LNCAP (cell line): ENCODE data around the gene GIMAP5.

ENCODE experiments used
- CTCF ChIP-seq: fragments of 450-650 bp; IDR thresholded peaks from 2 replicates; pipeline ENCODE4 v1.5.1; 2017; ENCODE audit warnings: mild to moderate bottlenecking

Gene GIMAP5

GRCh38 chr7:150769768-150770167 is 32.5 kb downstream of the GIMAP5 start:
- TF ChIP-seq CTCF, result no peak

- no peak for TF ChIP-seq CTCF
Observed at GRCh38 chr7:150778014-150778737, 41.0 kb downstream of the GIMAP5 start.

DNA sequence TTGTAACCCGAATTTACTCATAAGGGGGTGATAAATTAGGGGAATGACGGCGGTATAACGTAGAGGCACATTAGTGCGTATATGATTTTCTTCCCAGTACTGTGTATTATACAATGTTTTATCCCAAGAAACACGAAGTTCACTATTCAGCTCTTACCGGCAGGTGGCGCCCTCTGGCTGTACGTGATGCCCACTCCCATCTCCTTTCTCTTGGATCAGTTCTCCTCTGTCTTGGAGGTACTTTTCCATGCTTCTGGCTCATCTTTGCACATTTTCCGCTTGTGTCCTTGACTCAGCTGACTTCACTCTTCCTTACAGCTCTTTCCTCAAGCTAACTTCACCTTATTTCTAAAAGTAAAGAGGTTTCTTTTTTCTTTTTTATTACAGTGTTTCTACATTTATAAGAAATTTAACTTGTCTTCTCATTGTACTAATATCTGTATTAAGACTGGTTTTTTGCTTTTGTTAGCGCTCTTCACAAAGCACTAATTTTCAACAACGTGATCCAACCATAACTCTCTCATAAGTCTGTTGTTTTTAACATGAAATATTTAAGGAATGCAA is 41.6 kb downstream of the GIMAP5 start:
- TF ChIP-seq CTCF, result peak; percentile 89

- TF ChIP-seq CTCF, result no peak
Observed at GRCh38 chr7:150780292-150780691, 43.1 kb downstream of the GIMAP5 start.

GRCh38 chr7:150781103-150781502 is 43.9 kb downstream of the GIMAP5 start:
- TF ChIP-seq CTCF, result no peak

GRCh38 chr7:150781961-150782360 is 44.7 kb downstream of the GIMAP5 start:
- no peak for TF ChIP-seq CTCF

- TF ChIP-seq CTCF, result no peak
Observed at GRCh38 chr7:150784120-150784736, 47.0 kb downstream of the GIMAP5 start.
